Epithelial cell of proximal tubule (primary cell): ENCODE results near the gene SLFN11. TPM values are rescaled to one million over a fixed set of nuclear protein-coding genes. Genes with fewer than 3 reads are reported as not detected.
"Not testable (repeated sequence)": the region's sequence is repeated elsewhere in the genome, so short reads cannot be mapped to it uniquely, and the experiment has no call there.

Experiments
- DNase-seq: peaks from one replicate; pipeline ENCODE4 v3.0.0-alpha.2; 2011; ENCODE audit warnings: low read depth
- H3K4me3 ChIP-seq: 2 replicates; pipeline ENCODE4 v1.5.1; 2011; ENCODE audit warnings: low read depth, mild to moderate bottlenecking, low read length
- CTCF ChIP-seq: conservative IDR thresholded peaks from 2 replicates; pipeline ENCODE4 v1.5.1; 2012; ENCODE audit warnings: low read depth, mild to moderate bottlenecking, low read length
- total RNA-seq: library from RNA; depleted of rRNA; stranded (reverse); fragments of >200 nt; gene quantifications from 2 replicates; pipeline ENCODE4 v1.2.3, GENCODE V29; 2015

SLFN11 gene
- total RNA-seq, result 2.1 and 2.8 TPM in 2 replicates

- peak within 1 kb of the TSS; percentile 54 for H3K4me3 ChIP-seq
- no peak for DNase-seq
- TF ChIP-seq CTCF, result no peak
Measured at GRCh38 chr17:35373534-35373983, at the start of gene SLFN11. SLFN11 (minus strand) TSS chr17:35373621; CDS start chr17:35363807, 9,814 bp downstream.

DNA sequence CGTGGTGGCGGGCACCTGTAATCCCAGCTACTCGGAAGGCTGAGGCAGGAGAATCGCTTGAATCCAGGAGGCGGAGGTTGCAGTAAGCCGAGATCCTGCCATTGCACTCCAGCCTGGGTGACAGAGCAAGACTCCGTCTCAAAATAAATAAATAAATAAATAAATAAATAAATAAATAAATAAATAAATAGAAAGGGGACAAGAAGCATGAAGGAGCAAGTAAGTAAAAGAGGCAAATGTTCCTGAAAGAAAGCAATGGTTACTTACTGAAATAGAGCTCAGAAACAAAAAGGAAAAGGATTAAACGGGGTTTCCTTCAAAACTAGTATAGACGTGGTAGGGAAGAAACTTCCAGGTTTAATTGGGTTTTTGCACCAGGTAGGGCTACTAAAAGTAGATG is 47.6 kb upstream of the SLFN11 start:
- not testable (repeated sequence) for DNase-seq, H3K4me3 ChIP-seq

DNA sequence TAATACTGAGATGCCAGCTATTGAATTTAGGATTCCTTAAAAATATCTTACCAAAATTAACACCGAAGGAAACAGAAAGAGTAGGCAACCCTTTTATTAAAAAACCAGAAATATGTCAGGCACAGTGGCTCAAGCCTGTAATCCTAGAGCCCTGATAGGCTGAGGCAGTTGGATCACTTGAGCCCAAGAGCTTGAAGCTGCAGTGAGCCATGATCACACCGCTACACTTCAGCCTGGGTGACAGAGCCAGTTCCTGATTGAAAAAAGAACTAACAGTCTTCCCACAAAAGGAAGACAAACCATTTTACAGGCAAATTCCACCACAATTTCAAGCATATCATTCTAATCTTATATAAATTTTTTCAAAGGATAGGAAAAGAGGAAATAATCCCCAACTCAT is 43.2 kb upstream of the SLFN11 start:
- DNase-seq, result no peak
- TF ChIP-seq CTCF, result no peak
- H3K4me3 ChIP-seq, result no peak overlapping the region

DNA sequence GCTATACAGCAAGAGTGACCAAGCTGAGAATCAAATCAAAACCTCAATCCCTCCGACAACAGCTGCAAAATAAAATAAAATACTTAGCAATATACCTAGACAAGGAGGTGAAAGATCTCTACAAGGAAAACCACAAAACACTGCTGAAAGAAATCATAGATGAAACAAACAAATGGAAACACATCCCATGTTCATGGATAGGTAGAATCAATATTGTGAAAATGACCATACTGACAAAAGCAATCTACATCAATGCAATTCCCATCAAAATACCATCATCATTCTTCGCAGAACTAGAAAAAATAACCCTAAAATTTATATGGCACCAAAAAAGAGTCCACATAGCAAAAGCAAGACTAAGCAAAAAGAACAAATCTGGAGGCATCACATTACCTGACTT is 41.3 kb upstream of the SLFN11 start:
- DNase-seq, H3K4me3 ChIP-seq: not testable (repeated sequence)

DNA sequence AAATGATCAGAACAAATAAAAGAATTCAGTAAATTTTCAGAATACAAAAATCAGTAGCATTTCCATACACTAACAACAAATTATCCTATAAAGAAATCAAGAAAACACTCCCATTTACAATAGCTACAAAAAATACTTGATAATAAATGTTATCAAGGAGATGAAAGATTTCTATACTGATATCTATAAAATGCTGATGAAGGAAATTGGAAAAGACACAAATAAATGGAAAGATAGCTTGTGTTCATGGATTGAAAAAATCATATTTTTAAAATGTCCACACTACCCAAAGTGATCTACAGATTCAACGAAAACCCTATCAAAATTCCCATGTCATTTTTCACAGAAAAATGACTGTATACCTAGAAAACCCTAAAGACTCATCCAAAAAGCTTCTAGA is 40.8 kb upstream of the SLFN11 start:
- no peak for TF ChIP-seq CTCF
- DNase-seq, result no peak
- H3K4me3 ChIP-seq, result no peak overlapping the region

GRCh38 chr17:35407531-35407930 is 34.1 kb upstream of the SLFN11 start:
- DNase-seq, result no peak
- H3K4me3 ChIP-seq, result no peak overlapping the region
- no peak for TF ChIP-seq CTCF

GRCh38 chr17:35406568-35406967 is 33.1 kb upstream of the SLFN11 start:
- H3K4me3 ChIP-seq, result no peak overlapping the region
- DNase-seq, result no peak
- TF ChIP-seq CTCF, result no peak

- H3K4me3 ChIP-seq, result no peak overlapping the region
- no peak for TF ChIP-seq CTCF
- DNase-seq, result no peak
Measured at GRCh38 chr17:35404360-35404759, 30.9 kb upstream of the SLFN11 start.

DNA sequence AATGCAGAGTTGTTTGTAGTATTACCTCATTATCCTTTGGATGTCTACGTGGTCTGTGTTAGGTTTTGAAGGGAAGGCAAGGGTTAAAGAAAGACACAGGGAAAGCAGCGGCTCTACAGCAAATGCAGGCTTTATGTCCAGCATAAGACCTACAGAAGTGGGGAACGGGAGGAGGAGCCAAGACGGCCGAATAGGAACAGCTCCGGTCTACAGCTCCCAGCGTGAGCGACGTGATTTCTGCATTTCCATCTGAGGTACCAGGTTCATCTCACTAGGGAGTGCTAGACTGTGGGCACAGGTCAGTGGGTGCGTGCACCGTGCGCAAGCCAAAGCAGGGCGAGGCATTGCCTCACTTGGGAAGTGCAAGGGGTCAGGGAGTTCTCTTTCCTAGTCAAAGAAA is 20.4 kb upstream of the SLFN11 start:
- not testable (repeated sequence) for H3K4me3 ChIP-seq, DNase-seq
